HTERT RPE-1 (cell line): ENCODE results near the gene PATJ.
"Not testable (repeated sequence)": the region's sequence is repeated elsewhere in the genome, so short reads cannot be mapped to it uniquely, and the experiment has no call there.

Experiments
- in situ Hi-C: fragments of 300-500 bp; cut with MboI; formaldehyde crosslinking; loops from 4 replicates; pipeline ENCODE4 v1.14.3; 2020; ENCODE audit warnings: low sequenced_read_pairs

The PATJ gene

DNA sequence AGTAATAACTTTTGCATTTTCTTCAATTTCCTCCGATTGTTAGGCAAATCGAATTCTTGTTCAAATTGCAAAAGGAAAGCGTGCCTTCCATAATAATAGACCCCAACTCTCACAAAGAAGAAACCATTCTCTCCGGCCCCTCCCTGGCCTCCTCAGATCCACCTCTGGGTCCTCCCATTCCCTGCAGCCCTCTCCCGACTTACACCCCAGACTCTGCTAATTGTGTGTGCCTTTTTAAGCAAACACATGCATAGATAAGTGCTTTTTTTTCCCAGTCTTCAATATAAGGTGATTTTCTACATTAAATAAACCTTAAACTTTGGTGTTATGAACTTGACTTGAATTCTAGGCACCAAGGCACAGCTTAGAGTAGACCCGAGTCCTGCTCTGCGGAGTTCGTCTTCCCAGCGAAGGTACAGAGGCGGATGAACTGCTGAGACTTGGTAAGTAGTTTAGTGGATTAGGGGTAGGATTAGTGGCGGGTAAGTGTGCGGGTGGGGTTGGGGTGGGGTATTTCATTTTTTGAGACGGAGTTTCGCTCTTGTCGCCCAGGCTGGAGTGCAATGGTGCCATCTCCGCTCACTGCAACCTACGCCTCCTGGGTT is 453.9 kb downstream of the PATJ start:
- in situ Hi-C loops: no loop called here

DNA sequence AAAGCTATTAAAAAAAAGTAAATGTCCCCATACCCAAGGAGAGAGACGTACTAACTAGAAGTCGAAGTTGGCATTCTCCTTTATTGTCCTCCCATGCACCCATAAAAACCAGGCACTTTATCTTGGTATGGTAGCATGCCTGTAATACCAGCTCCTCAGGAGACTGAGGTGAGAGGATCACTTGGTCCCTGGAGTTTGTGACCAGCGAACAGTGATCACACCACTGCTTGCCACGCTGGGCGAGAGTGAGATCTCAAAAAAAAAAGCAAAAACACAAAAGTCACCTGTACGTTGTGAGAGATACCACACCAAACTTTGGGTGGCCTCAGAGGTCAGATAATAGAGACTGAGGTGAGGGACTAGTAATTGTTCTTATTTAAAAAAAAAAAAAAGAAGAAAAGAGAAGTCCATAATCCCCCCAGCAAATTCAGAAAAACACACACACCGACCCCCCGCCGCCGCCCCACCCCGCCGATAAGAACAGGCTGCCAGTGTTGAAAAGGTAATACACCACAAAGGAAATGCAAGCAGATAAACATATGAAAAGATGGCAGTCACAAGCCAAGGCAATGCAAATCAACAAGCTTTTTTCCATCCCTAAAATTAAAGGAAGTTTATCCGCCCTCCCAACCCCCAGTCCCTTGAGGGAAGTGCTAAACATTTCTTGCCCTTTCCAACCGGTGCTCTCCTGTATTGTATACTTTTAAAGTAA is 455.9 kb downstream of the PATJ start:
- in situ Hi-C loops: no loop called here

DNA sequence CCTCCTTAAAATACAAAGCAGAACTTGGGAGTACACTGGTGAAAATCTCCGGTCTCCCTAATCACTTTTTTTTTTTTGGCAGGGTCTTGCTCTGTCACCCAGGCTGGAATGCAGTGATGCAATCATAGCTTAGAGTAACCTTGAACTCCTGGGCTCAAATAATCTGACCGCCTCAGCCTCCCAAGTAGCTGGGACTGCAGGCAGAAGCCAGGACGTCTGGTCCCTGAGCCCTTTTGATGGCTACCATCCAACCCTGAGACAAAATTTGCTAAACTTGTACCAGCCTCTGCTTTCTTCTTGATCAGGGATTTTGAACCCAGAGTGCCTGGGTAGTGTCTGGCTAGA is 456.5 kb downstream of the PATJ start:
- in situ Hi-C loops: no loop called here

DNA sequence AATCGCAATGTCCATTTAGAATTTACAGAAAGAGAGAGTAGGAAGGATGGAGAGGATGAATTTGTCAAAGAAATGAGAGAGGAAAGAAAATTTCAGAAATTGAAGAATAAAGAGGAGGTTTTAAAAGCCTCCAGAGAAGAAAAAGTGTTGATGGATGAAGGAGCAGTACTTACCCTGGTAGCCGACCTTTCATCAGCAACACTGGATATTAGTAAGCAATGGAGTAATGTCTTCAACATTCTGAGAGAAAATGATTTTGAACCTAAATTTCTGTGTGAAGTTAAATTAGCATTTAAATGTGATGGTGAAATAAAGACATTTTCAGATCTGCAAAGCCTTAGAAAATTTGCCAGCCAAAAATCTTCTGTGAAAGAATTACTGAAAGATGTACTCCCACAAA is 464.9 kb downstream of the PATJ start:
- in situ Hi-C loops: no loop called here

DNA sequence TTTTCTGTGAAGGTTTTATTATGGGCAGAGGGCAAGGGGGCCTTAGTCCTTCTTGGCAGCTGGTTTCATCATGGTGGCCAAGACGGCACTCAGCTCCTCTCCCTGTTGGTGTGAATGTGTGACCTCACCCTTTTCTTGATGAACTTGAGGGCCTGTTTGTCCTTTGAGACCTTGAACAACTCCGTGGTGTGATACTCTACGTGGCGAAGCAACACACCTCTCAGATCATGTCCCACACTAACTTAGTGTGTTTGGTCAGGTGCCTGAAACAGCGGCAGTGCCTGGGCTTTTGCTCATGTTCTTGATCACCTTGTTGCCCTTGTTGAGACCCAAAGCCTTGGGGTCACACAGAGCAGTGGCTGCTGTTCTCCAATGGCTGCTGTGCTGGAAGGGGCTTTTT is 465.8 kb downstream of the PATJ start:
- in situ Hi-C loops: no loop called here

DNA sequence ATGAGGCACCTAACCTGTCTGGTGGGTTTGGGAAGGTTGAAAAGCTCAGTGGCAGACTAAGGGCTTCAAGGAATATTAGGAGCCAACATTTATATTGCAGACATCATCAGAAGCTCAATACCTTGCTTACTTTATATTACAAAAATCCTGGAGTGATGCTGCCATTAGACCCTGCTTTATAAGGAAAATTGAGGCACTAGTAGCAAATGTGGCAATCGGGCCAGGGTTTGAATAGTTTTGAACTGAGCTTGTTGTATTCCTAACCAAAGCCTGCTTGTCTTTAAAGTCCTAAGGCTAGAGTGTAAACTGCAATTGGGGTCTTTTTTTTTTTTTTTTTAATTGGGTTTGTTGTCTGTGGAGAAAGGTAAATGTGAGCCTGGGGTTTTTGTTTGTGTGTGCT is 466.7 kb downstream of the PATJ start:
- in situ Hi-C loops: no loop called here

DNA sequence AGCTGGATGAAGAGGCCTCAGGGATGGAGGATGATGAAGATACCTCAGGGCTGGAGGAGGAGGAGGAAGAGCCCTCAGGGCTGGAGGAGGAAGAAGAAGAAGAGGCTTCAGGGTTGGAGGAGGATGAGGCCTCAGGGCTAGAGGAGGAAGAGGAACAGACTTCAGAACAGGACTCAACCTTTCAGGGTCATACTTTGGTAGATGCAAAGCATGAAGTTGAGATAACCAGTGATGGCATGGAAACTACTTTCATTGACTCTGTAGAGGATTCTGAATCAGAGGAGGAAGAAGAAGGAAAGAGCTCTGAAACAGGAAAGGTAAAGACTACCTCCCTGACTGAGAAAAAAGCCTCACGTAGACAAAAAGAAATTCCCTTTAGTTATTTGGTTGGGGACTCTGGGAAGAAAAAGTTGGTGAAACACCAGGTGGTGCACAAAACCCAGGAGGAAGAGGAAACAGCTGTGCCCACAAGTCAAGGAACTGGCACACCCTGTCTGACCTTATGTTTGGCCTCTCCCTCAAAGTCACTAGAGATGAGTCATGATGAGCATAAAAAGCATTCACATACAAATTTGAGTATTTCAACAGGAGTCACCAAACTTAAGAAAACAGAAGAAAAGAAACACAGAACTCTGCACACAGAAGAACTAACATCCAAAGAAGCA is 467.8 kb downstream of the PATJ start:
- in situ Hi-C loops: no loop called here

DNA sequence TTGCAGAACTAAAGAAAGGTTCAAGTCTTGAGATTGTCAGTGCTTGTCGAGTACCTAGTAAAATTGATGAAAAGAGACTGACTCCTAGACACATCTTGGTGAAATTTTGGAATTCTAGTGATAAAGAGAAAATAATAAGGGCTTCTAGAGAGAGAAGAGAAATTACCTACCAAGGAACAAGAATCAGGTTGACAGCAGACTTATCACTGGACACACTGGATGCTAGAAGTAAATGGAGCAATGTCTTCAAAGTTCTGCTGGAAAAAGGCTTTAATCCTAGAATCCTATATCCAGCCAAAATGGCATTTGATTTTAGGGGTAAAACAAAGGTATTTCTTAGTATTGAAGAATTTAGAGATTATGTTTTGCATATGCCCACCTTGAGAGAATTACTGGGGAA is 468.7 kb downstream of the PATJ start:
- in situ Hi-C loops: no loop called here

DNA sequence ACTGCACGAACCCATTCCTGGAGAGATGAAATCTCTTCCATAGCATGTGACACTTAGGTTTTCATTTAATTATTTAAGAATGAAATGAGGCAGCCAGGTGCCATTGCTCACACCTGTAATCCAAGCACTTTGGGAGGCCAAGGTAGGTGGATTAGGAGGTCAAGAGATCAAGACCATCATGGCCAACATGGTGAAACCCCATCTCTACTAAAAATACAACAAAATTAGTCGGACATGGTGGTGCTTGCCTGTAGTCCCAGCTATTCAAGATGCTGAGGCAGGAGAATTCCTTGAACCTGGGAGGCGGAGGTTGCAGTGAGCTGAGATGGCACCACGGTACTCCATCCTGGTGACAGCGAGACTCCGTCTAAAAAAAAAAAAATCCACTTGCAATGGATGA is 470.1 kb downstream of the PATJ start:
- in situ Hi-C loops: no loop called here

DNA sequence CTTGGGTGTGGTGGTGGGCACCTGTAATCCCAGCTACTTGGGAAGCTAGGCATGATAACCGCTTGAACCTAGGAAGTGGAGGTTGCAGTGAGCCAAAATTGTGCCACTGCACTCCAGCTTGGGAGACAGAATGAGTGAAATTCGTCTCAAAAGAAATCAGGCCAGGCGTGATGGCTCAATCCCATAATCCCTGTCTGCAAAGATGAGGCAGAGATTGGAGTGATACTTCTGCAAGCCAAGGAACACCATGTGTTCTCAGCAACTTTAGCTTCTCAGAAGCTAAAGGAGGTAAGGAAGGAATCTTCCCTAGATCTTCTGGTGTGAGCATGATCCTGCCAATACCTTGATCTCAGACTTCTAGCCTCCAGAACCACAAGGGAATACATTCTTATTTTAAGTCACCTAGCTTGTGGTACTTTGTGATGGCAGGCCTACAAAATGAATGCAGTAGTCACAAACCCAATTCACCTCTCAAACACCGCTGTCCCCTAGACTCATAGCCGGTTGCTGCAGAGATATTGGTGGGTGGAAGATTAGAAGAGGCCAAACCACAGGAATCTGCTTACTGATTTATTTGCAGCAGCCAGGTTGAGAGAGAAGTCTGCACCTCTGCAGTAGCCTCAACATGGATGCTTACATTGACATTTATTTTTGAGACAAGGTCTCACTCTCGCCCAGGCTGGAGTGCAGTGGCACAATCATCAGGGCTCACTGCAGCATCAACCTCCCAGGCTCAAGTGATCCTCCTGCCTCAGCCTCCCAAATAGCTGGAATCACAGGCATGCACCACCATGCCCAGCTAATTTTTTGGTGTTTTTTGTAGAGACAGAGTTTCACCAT is 471.0 kb downstream of the PATJ start:
- in situ Hi-C loops: no loop called here

DNA sequence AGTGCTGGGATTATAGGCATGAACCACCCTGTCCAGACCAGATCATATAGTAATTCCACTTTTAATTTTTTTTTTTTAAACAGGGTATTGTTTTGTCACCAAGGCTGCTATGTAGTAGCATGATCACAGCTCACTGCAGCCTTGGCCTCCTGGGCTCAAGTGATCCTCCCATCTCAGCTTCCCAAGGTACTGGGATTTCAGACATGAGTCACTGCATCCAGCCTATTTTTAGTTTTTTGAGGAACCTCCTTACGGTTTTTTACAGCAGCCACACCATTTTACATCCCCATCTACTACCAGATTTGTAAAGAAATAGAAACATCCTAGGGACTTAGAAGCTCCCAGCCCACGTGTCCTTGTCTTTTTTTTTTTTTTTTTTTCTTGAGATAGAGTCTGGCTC is 476.3 kb downstream of the PATJ start:
- in situ Hi-C loops: no loop called here

DNA sequence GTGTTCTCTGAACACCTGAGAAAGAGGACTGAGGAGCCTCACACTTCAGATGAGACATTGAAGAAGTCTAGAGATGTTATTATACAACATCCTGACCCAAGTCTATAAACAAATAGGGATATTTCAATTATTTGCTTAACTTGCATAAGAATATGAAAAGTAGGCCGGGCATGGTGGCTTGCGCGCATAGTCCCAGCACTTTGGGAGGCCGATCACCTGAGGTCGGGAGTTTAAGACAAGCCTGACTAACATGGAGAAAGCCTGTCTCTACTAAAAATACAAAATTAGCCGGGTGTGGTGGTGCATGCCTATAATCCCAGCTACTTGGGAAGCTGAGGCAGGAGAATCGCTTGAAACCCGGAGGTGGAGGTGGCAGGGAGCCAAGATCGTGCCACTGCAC is 478.2 kb downstream of the PATJ start:
- in situ Hi-C loops: not testable (repeated sequence)

DNA sequence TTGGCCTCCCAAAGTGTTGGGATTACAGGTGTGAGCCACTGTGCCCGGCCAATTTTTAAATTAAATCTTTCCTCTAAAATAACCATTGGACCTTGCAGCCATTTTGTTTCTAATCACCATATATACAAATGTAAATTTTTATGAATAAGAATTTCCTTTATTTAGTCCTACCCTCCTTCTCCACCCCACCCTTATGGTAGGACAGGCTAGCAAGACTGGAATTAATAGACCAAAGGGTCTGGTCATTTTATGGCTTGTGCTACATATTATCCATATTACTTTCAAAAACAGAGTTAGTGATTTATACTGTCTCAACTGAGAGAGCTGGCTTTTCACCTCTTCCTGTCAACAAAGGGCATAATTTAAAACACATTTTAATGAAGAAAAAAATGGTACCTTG is 478.9 kb downstream of the PATJ start:
- in situ Hi-C loops: no loop called here

DNA sequence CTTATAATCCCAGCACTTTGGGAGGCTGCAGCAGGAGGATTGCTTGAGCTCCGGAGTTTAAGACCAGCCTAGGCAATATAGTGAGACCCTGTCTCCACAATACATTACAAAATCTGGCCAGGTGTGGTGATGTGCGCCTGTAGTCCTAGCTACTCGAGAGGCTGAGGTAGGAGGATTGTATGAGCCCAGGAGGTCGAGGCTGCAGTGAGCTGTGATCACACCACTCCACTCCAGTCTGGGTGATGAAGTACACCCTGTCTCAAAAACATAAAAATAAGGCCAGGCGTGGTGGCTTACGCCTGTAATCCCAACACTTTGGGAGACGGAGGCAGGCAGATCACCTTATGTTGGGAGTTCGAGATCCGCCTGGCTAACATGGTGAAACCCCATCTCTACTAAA is 480.0 kb downstream of the PATJ start:
- in situ Hi-C loops: no loop called here

DNA sequence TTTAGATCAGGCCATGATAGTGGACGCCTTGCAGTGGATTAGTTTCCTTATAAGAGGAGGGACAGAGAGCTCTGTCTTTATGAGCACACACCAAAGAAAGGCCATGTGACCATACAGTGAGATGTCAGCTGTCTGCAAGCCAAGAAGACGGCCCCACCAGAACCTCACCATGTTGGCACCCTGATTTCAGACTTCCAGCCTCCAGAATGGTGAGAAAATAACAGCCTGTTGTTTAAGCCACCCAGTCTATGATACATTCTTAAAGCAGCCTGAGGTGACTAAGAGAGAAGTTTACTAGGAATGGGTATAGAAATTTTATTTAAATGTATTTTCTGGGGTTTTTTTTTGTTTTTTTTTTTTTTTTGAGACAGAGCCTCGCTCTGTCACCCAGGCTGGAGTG is 481.9 kb downstream of the PATJ start:
- in situ Hi-C loops: no loop called here

DNA sequence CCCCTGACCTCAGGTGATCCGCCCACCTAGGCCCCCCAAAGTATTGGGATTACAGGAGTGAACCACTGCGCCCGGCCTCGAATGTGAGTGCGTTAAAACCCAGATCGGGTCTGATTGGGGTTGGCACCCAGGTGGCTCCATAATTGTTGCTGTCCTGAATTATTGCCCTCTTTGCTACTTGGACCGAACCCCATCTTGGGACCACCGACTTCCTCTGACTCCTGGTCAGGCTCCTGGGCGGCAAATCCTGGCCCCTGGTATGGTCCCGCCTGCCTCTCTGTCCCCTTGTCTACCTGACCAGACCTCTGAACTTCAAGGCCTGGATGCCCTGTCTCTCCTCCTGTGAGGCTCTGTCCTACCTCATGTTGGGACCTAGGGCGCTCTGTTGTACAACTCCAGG is 485.2 kb downstream of the PATJ start:
- in situ Hi-C loops: no loop called here
